NCI-H2107 treated with DMSO at 0.1 percent for 48 hours (cell line): ENCODE measurements around the gene CTIF.

Experiments
- DNase-seq: peaks from one replicate; lab custom pipeline; 2025; ENCODE audit not compliant: unreplicated experiment; lab: John Stamatoyannopoulos, UW

Gene CTIF

GRCh38 chr18:48742304-48742703, 203.5 kb downstream of the CTIF start:
- no peak for DNase-seq

GRCh38 chr18:48742706-48743475, 204.1 kb downstream of the CTIF start:
- no peak for DNase-seq

- DNase-seq: no peak
Observed at GRCh38 chr18:48743886-48744285, 205.1 kb downstream of the CTIF start.

GRCh38 chr18:48745293-48745692, 206.5 kb downstream of the CTIF start:
- no peak for DNase-seq

GRCh38 chr18:48749768-48750167, 210.9 kb downstream of the CTIF start:
- no peak for DNase-seq

GRCh38 chr18:48750485-48751175, 211.8 kb downstream of the CTIF start:
- no peak for DNase-seq

- no peak for DNase-seq
Observed at GRCh38 chr18:48751727-48752468, 213.1 kb downstream of the CTIF start.

- DNase-seq: no peak
Observed at GRCh38 chr18:48752478-48752877, 213.6 kb downstream of the CTIF start.

- DNase-seq: no peak
Observed at GRCh38 chr18:48752928-48753327, 214.1 kb downstream of the CTIF start.

GRCh38 chr18:48753691-48754090, 214.9 kb downstream of the CTIF start:
- DNase-seq: no peak

GRCh38 chr18:48754559-48754958, 215.7 kb downstream of the CTIF start:
- no peak for DNase-seq

GRCh38 chr18:48754993-48755473, 216.2 kb downstream of the CTIF start:
- DNase-seq: no peak

GRCh38 chr18:48756511-48757226, 217.8 kb downstream of the CTIF start:
- DNase-seq: no peak

GRCh38 chr18:48757367-48757766, 218.5 kb downstream of the CTIF start:
- no peak for DNase-seq

- no peak for DNase-seq
Observed at GRCh38 chr18:48757906-48758305, 219.1 kb downstream of the CTIF start.

- no peak for DNase-seq
Observed at GRCh38 chr18:48761582-48761981, 222.8 kb downstream of the CTIF start.

GRCh38 chr18:48762022-48762421, 223.2 kb downstream of the CTIF start:
- DNase-seq: no peak

GRCh38 chr18:48762836-48763718, 224.2 kb downstream of the CTIF start:
- no peak for DNase-seq

- no peak for DNase-seq
Observed at GRCh38 chr18:48763719-48764100, 224.9 kb downstream of the CTIF start.

GRCh38 chr18:48765053-48765452, 226.2 kb downstream of the CTIF start:
- no peak for DNase-seq
